ENCODE data around the gene SLC12A2.

GRCh38 chr5:128132499-128132898 is 48.9 kb downstream of the SLC12A2 start:
- no peak for TF ChIP-seq EZH2 (IDR thresholded peaks at IDR 0.05)
- TF ChIP-seq CTCF (IDR thresholded peaks at IDR 0.05), result no peak

Measured in neural progenitor cell (in vitro differentiated cells).